ENCODE measurements around the gene MPO.

- no peak for TF ChIP-seq REST (IDR thresholded peaks at IDR 0.05)
- no peak for TF ChIP-seq CTCF (IDR thresholded peaks at IDR 0.05; ENCODE audit: low read depth, low read length, missing input control)
- TF ChIP-seq JUND (IDR thresholded peaks at IDR 0.05) = no peak
- no peak for TF ChIP-seq TAF1 (conservative IDR thresholded peaks at IDR 0.05)
- no peak for TF ChIP-seq MAX (IDR thresholded peaks at IDR 0.05)
Observed at GRCh38 chr17:58284613-58285421, 4.1 kb upstream of the MPO start.

Data from liver (tissue), 3 donors.